K562 (cell line): ENCODE measurements around the gene PEDS1. TPM values are rescaled to one million over a fixed set of nuclear protein-coding genes. Genes with fewer than 3 reads are reported as not detected.

Source experiments
- ATAC-seq: fragments of 200-7000 bp; cut with Tn5 transposase; 3 replicates; pipeline ENCODE4 v1.9.1; 2020; ENCODE audit warnings: moderate library complexity
- BruUV-seq: library from RNA; stranded (reverse); fragments of 400-500 nt; replicated peaks from 2 replicates; lab custom pipeline; 2021; lab: Mats Ljungman, UMichigan
- CTCF ChIA-PET: fragments of 300-600 bp; formaldehyde crosslinking; extraction: SDS; loops from one replicate; lab custom pipeline; 2021; ENCODE audit warnings: low intra/inter-chr PET ratio; lab: Yijun Ruan, JAX
- POLR2A ChIA-PET: fragments of 300-600, 350-650 bp; sonication (Branson Sonifier 250); formaldehyde crosslinking; extraction: SDS; loops from one replicate; lab custom pipeline; 2021; ENCODE audit warnings: antibody characterized with exemption, inconsistent platforms; lab: Yijun Ruan, JAX
- DNase-seq, 4 experiments: peaks; one replicate each; pipeline versions ENCODE4 v3.0.0 to v3.0.0-alpha.2; 2011 to 2018; ENCODE audit warnings: low spot score in 3 of 4, mixed read lengths in 3 of 4; ENCODE audit errors: extremely low read depth in 1 of 4
- FAIRE-seq: peaks from 2 replicates; lab custom pipeline; 2011; peaks lifted over from hg19 to GRCh38; lab: Jason Lieb, UNC
- H2AFZ ChIP-seq: 2 replicates; pipeline ENCODE4 v1.6.0; 2011; ENCODE audit warnings: low read depth, low read length, control low read depth, inconsistent platforms
- H3K27ac ChIP-seq: fragments of 200-600 bp; 3 replicates; pipeline ENCODE4 v1.8.0; 2011; ENCODE audit warnings: low read depth, mild to moderate bottlenecking, control low read depth, inconsistent platforms, low read length, moderate library complexity, mixed read lengths; ENCODE audit errors: extremely low read depth
- H3K27me3 ChIP-seq, 2 experiments: fragments of 300-600 bp in 1 of 2; 2 replicates in 1 of 2; 3 replicates in 1 of 2; pipeline versions ENCODE4 v1.6.0 to v1.8.0; 2011; ENCODE audit warnings: inconsistent platforms in 2 of 2, low read length in 2 of 2, mild to moderate bottlenecking in 1 of 2, mixed read lengths in 1 of 2, moderate library complexity in 1 of 2; ENCODE audit not compliant: control insufficient read depth in 2 of 2, insufficient read depth in 2 of 2
- H3K36me3 ChIP-seq: fragments of 300-600 bp; 3 replicates; pipeline ENCODE4 v1.8.0; 2011; ENCODE audit warnings: mild to moderate bottlenecking, low read length, inconsistent platforms; ENCODE audit not compliant: control insufficient read depth, insufficient read depth
- H3K4me1 ChIP-seq, 2 experiments: fragments of 200-600 bp in 1 of 2; replicated peaks in 1 of 2; 2 replicates in 1 of 2; 3 replicates in 1 of 2; pipeline versions ENCODE4 v1.5.1 to v1.8.0; 2011; ENCODE audit warnings: inconsistent platforms in 2 of 2, low read length in 2 of 2, mild to moderate bottlenecking in 1 of 2, mixed read lengths in 1 of 2, moderate library complexity in 1 of 2; ENCODE audit not compliant: control insufficient read depth in 2 of 2, insufficient read depth in 2 of 2
- H3K4me2 ChIP-seq: 2 replicates; pipeline ENCODE4 v1.6.1; 2011; ENCODE audit warnings: low read length, control low read depth, inconsistent platforms, mixed read lengths; ENCODE audit not compliant: insufficient read depth
- H3K4me3 ChIP-seq: fragments of 200-600 bp; sonication (generic), shearing (Covaris generic); 2 replicates; pipeline ENCODE4 v1.5.1; 2016; ENCODE audit warnings: control low read depth, inconsistent platforms
- H3K79me2 ChIP-seq: fragments of 200-600 bp; 3 replicates; pipeline ENCODE4 v1.8.0; 2011; ENCODE audit warnings: low read length, inconsistent platforms; ENCODE audit not compliant: control insufficient read depth, insufficient read depth
- H3K9ac ChIP-seq, 2 experiments: 2 replicates each; pipeline versions ENCODE4 v1.6.0 to v1.6.1; 2011; ENCODE audit warnings: low read depth in 2 of 2, low read length in 2 of 2, control low read depth in 1 of 2, inconsistent platforms in 1 of 2, mild to moderate bottlenecking in 1 of 2, mixed read lengths in 1 of 2; ENCODE audit not compliant: insufficient read depth in 1 of 2
- H3K9me1 ChIP-seq: one replicate; pipeline ENCODE4 v1.6.0; 2011; ENCODE audit warnings: inconsistent platforms, mild to moderate bottlenecking, low read length, moderate library complexity; ENCODE audit not compliant: control insufficient read depth, insufficient read depth
- H3K9me3 ChIP-seq: replicated peaks from 2 replicates; pipeline ENCODE4 v1.5.1; 2011; ENCODE audit warnings: low read depth, low read length, inconsistent platforms; ENCODE audit not compliant: control insufficient read depth, insufficient read depth
- H4K20me1 ChIP-seq: replicated peaks from 2 replicates; pipeline ENCODE4 v1.6.1; 2011; ENCODE audit warnings: low read length, inconsistent platforms, mixed read lengths; ENCODE audit not compliant: control insufficient read depth, insufficient read depth
- ADNP ChIP-seq: fragments of 200-800 bp; sonication (Bioruptor generic); IDR thresholded peaks from 2 replicates; pipeline ENCODE4 v1.6.1; 2016; ENCODE audit warnings: missing genetic modification characterization, missing compliant biosample characterization
- ESRRB ChIP-seq: fragments of 250-450 bp; sonication (Bioruptor Pico); IDR thresholded peaks from 2 replicates; pipeline ENCODE4 v1.5.0; 2020; ENCODE audit warnings: mild to moderate bottlenecking, moderate library complexity, borderline replicate concordance
- MAZ ChIP-seq, 2 experiments: fragments of 450-650 bp in 1 of 2; sonication (generic) in 1 of 2; formaldehyde crosslinking; IDR thresholded peaks in 1 of 2; conservative IDR thresholded peaks in 1 of 2; 2 replicates each; pipeline versions ENCODE4 v1.4.0 to v1.5.0; 2020; ENCODE audit warnings: mild to moderate bottlenecking in 1 of 2, missing genetic modification reagents in 1 of 2
- ZKSCAN1 ChIP-seq: fragments of 150-350 bp; IDR thresholded peaks from 2 replicates; pipeline ENCODE4 v1.6.1; 2016; ENCODE audit warnings: low read depth, low read length
- ZNF764 ChIP-seq: fragments of 250-450 bp; sonication (Bioruptor Pico); IDR thresholded peaks from 2 replicates; pipeline ENCODE4 v1.4.0; 2020; ENCODE audit warnings: low read depth, mild to moderate bottlenecking, moderate library complexity
- WGBS: fragments of 100-300 bp; shearing (Covaris generic); methylation state at CpG from one replicate; pipeline ENCODE4 v1.1.6; 2016; ENCODE audit warnings: low coverage, mixed read lengths; ENCODE audit not compliant: insufficient coverage; ENCODE audit errors: missing lambda C conversion rate; 5-methylcytosine and 5-hydroxymethylcytosine counted together
- in situ Hi-C: fragments of 300-500 bp; cut with MboI; formaldehyde crosslinking; loops from 4 replicates; pipeline ENCODE4 v1.15.0; 2018; ENCODE audit warnings: inconsistent platforms, mixed read lengths
- intact Hi-C: fragments of 100-400 bp; cut with micrococcal nuclease; formaldehyde crosslinking; loops from 2 replicates; pipeline ENCODE4 v1.14.2; 2022
- polyA plus RNA-seq, 8 experiments: library from polyadenylated mRNA; depleted of rRNA in 4 of 8; stranded (reverse) in 5 of 8; unstranded in 3 of 8; fragments of >200 nt; fragmentation: Nextera tagmentation in 2 of 8; fragmentation: Illumina TruSeq in 1 of 8; extraction: Ambion mirVana in 2 of 8; extraction: Trizol in 1 of 8; gene quantifications; 2 replicates each; pipeline versions ENCODE4 v1.2.1 to v1.2.3, GENCODE V29; 2011 to 2014; ENCODE audit warnings: inconsistent platforms in 1 of 8, missing spikeins in 1 of 8
- total RNA-seq, 7 experiments: library from RNA; depleted of rRNA in 6 of 7; stranded (reverse); fragments of >200 nt in 6 of 7; fragmentation: Illumina TruSeq in 2 of 7; extraction: Trizol in 2 of 7; gene quantifications; 2 replicates each; pipeline versions ENCODE4 v1.2.1 to v1.2.3, GENCODE V29; 2011 to 2021; ENCODE audit warnings: low replicate concordance in 1 of 7
- TF ChIP-seq, protein P1 (sequence below): fragments of 450-650 bp; IDR thresholded peaks from 2 replicates; pipeline ENCODE4 v1.6.1; 2016; ENCODE audit warnings: missing biosample characterization, missing genetic modification characterization
- TF ChIP-seq, protein P2 (sequence below): fragments of 450-650 bp; IDR thresholded peaks from 2 replicates; pipeline ENCODE4 v1.7.0; 2016; ENCODE audit warnings: borderline replicate concordance

PEDS1 gene
- total and polyA plus RNA-seq, 9 of the 15 experiments (the other 6 are each of a cell fraction or from before 2014, with no cell fraction given), result 2.9 to 38.5 (median 24.2) TPM

GRCh38 chr20:50141018-50141675 lies 12.4 kb downstream of the PEDS1 start:
- no peak overlapping the region for H2AFZ ChIP-seq
- no peak overlapping the region for H3K4me3 ChIP-seq
- no peaks in the 10 kb centered on the region for H3K9me1 ChIP-seq
- intact Hi-C loops (no loop called here), in situ Hi-C loops (no loop called here)
- no peak for ATAC-seq
- no TSS peak for BruUV-seq
- H4K20me1 ChIP-seq, result peaks cover 7% of the 10 kb centered on the region; the same call in 1 of the 2 replicates
- no peak for FAIRE-seq
- POLR2A ChIA-PET, result interaction anchor here (1.0 kb wide), 1 partner anchor 7 kb away, joined by 4 read pairs; no protein-coding TSS in a partner anchor
- H3K4me2 ChIP-seq, result no peak overlapping the region
- H3K4me1 ChIP-seq, result peaks cover 4 to 25% of the 10 kb centered on the region in 2 experiments; a peak in 4 of 5 replicates
- H3K9me3 ChIP-seq, result no peaks in the 10 kb centered on the region
- TF ChIP-seq ZKSCAN1, result peak; percentile 93
- no peak for TF ChIP-seq ESRRB (CRISPR knock-in tag)
- TF ChIP-seq ADNP, result no peak
- TF ChIP-seq, protein P1, sequence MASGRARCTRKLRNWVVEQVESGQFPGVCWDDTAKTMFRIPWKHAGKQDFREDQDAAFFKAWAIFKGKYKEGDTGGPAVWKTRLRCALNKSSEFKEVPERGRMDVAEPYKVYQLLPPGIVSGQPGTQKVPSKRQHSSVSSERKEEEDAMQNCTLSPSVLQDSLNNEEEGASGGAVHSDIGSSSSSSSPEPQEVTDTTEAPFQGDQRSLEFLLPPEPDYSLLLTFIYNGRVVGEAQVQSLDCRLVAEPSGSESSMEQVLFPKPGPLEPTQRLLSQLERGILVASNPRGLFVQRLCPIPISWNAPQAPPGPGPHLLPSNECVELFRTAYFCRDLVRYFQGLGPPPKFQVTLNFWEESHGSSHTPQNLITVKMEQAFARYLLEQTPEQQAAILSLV (tag), result no peak
- TF ChIP-seq, protein P2, sequence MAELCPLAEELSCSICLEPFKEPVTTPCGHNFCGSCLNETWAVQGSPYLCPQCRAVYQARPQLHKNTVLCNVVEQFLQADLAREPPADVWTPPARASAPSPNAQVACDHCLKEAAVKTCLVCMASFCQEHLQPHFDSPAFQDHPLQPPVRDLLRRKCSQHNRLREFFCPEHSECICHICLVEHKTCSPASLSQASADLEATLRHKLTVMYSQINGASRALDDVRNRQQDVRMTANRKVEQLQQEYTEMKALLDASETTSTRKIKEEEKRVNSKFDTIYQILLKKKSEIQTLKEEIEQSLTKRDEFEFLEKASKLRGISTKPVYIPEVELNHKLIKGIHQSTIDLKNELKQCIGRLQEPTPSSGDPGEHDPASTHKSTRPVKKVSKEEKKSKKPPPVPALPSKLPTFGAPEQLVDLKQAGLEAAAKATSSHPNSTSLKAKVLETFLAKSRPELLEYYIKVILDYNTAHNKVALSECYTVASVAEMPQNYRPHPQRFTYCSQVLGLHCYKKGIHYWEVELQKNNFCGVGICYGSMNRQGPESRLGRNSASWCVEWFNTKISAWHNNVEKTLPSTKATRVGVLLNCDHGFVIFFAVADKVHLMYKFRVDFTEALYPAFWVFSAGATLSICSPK, result no peak
- TF ChIP-seq ZNF764 (CRISPR knock-in tag), result no peak
- no peak for TF ChIP-seq MAZ (CRISPR knock-in tag; conservative IDR thresholded peaks at IDR 0.05 in 1 of 2, IDR thresholded peaks at IDR 0.05 in 1 of 2)
- TF ChIP-seq, all 486 proteins: peak for 1
- 92% methylated on average over 6 of the region's 6 CpGs for WGBS
- Histone ChIP-seq H3K9ac (no peak overlapping the region), H3K36me3 (peaks cover 64% of the 10 kb centered on the region), H3K27me3 (no peaks in the 10 kb centered on the region), H3K27ac (no peak overlapping the region), H3K79me2 (peaks cover 44% of the 10 kb centered on the region)
- CTCF ChIA-PET, result no interaction called here
- no peak for DNase-seq
